Prostate gland (tissue), 2 donors: ENCODE measurements around the gene MAFF. TPM values are rescaled to one million over a fixed set of nuclear protein-coding genes. Genes with fewer than 3 reads are reported as not detected.
A peak's percentile ranks its signal among the peaks of the same experiment; 100 is the strongest.
"Not testable (repeated sequence)": the region's sequence is repeated elsewhere in the genome, so short reads cannot be mapped to it uniquely, and the experiment has no call there.

Source experiments
- DNase-seq: peaks from one replicate; pipeline ENCODE4 v3.0.0-alpha.2; 2019; ENCODE audit warnings: low spot score
- H3K27ac ChIP-seq, 2 donors: fragments of 200-600 bp; sonication (generic); 2 replicates each; pipeline ENCODE4 v1.5.1; 2017 to 2019
- H3K27me3 ChIP-seq: fragments of 200-600 bp; sonication (generic); replicated peaks from 2 replicates; pipeline ENCODE4 v1.5.1; 2019; ENCODE audit not compliant: insufficient read depth
- H3K36me3 ChIP-seq, 2 donors: fragments of 200-600 bp; sonication (generic); 1 replicate in 1 of 2; 2 replicates in 1 of 2; pipeline versions ENCODE4 v1.5.1 to v1.8.1; 2017 to 2019
- H3K4me1 ChIP-seq: fragments of 200-600 bp; sonication (generic); replicated peaks from 2 replicates; pipeline ENCODE4 v1.5.1; 2019
- H3K4me3 ChIP-seq, 2 donors: fragments of 200-600 bp; sonication (generic); 2 replicates each; pipeline ENCODE4 v1.5.1; 2017 to 2019
- H3K9me3 ChIP-seq: fragments of 200-600 bp; sonication (generic); 2 replicates; pipeline ENCODE4 v1.5.1; 2017
- POLR2A ChIP-seq: fragments of 450-650 bp; IDR thresholded peaks from one replicate; pipeline ENCODE4 v1.6.1; 2016; ENCODE audit warnings: antibody characterized with exemption, mild to moderate bottlenecking
- POLR2AphosphoS5 ChIP-seq: sonication (generic); formaldehyde crosslinking; IDR thresholded peaks from one replicate; pipeline ENCODE4 v1.6.1; 2017; ENCODE audit warnings: antibody characterized with exemption
- WGBS: methylation state at CpG from one replicate; pipeline ENCODE4 v1.1.5; 2018; 5-methylcytosine and 5-hydroxymethylcytosine counted together
- intact Hi-C: fragments of 100-400 bp; cut with DNase I; formaldehyde crosslinking; loops from one replicate; pipeline ENCODE4 v1.14.2; 2022
- total RNA-seq, 2 donors: library from RNA; depleted of rRNA; stranded (reverse); fragments of >200 nt; gene quantifications; one replicate each; pipeline ENCODE4 v1.1.0, GENCODE V29; 2016
- TF ChIP-seq, protein P1 (sequence below), 4 experiments: fragments of 200-600 bp in 2 of 4; fragments of 450-650 bp in 2 of 4; sonication (generic) in 2 of 4; IDR thresholded peaks; 1 replicate in 3 of 4; 2 replicates in 1 of 4; pipeline ENCODE4 v1.5.1; 2016 to 2019; ENCODE audit warnings: antibody characterized with exemption in 4 of 4, mild to moderate bottlenecking in 2 of 4, moderate library complexity in 2 of 4

MAFF gene
- 10 to 100 TPM; 23.6 to 26.0 TPM for total RNA-seq

DNA sequence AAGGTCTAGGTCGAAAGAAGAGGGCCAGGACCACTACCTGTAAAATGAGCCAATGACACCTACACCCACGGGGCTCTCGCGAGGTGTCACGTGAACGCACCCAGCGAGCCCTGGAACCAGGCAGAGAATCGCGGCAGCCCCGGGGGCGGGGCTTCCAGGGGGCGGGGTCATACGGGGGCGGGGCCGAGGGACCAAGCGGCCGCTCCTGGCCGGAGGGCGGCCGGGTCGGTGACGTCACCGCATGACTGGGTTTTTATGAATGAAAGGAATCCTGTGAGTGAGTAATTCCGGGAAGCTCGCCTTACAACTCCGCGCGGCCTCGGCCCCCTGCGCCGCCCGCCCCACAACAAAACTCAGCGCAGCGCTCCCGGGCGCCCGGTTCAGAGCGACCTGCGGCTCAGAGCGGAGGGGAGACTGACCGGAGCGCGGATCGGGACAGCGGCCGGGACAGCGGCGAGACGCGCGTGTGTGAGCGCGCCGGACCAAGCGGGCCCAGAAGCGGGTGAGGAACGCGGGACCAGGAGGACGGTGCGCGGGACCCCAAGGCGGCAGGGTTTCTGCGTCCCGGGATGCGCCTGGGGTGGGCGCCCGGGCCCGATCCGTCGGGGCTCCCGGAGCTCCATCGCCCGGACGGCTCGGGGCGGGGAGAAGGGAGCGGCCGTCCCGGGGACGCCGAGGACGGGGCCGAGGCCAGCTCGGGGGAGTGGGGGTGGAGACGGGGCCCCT lies at the start of gene MAFF:
TSS of gene MAFF (plus strand) at position 284 of the 726 bp plus-strand sequence. CDS start 11,860 bp downstream, outside the sequence.
- under 1% methylated on average over 73 of the region's 85 CpGs for WGBS

DNA sequence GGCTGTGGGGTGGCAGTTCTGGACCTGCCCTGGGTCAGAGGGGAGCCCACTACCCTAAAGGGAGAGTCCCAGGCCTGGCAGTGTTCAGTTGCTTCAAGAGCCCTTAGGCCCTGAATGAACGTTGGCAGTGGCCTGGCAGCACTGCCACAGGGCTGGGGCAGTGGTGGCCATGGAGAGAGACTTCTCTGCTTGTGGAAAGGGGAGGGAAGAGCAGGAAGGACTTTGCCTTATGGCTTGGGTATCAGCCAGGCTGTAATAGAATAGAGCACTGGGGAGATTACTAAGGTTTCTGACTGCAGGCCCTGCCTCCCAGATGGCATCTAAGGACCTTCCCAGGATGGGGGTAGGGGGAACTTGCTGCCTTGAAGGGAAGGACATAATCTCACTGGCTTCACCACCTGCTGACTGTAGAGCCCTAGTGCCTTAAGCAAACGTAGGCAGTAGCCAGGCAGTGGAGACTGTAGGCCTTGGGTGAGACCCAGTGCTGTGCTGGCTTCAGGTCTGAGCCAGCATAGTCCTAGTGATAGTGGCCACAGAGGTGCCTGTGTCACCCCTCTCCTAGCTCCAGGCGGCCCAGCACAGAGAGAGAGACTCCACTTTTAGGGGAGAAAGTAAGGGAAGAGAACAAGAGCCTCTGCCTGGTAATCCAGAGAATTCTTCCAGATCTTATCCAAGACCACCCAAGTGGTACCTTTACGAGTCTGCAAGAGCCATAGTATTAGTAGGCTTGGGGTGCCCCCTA lies 47.8 kb upstream of the MAFF start:
- Histone ChIP-seq H3K27ac (peak overlapping the region in 1 of 2 donors; percentile 14), H3K36me3 (no peaks in the 10 kb centered on the region), H3K4me1 (no peaks in the 10 kb centered on the region), H3K4me3 (no peak overlapping the region), H3K9me3 (no peaks in the 10 kb centered on the region), H3K27me3 (no peaks in the 10 kb centered on the region)
- TF ChIP-seq POLR2A (no peak), POLR2AphosphoS5 (no peak)
- TF ChIP-seq, protein P1, sequence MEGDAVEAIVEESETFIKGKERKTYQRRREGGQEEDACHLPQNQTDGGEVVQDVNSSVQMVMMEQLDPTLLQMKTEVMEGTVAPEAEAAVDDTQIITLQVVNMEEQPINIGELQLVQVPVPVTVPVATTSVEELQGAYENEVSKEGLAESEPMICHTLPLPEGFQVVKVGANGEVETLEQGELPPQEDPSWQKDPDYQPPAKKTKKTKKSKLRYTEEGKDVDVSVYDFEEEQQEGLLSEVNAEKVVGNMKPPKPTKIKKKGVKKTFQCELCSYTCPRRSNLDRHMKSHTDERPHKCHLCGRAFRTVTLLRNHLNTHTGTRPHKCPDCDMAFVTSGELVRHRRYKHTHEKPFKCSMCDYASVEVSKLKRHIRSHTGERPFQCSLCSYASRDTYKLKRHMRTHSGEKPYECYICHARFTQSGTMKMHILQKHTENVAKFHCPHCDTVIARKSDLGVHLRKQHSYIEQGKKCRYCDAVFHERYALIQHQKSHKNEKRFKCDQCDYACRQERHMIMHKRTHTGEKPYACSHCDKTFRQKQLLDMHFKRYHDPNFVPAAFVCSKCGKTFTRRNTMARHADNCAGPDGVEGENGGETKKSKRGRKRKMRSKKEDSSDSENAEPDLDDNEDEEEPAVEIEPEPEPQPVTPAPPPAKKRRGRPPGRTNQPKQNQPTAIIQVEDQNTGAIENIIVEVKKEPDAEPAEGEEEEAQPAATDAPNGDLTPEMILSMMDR (IDR thresholded peaks at IDR 0.05): no peak
- no peak for DNase-seq
- WGBS: 63% methylated on average over 4 of the region's 4 CpGs
- intact Hi-C loops: no loop called here

More for the DNA sequence above, at the start of gene MAFF:
- H3K27ac ChIP-seq: peak within 1 kb of the TSS; percentile 96 to 100
- intact Hi-C loops: loop anchor here (1.0 to 5.0 kb wide), 3 partner anchors 20 to 115 kb away; partner anchors contain the start of genes CSNK1E and TMEM184B
- no peaks in the 10 kb centered on the region for H3K4me1 ChIP-seq
- peak; percentile 98 for DNase-seq
- H3K36me3 ChIP-seq: no peaks in the 10 kb centered on the region
- peak within 1 kb of the TSS; percentile 53 to 84 for H3K4me3 ChIP-seq
- H3K9me3 ChIP-seq: no peaks in the 10 kb centered on the region
- no peaks in the 10 kb centered on the region for H3K27me3 ChIP-seq
- TF ChIP-seq POLR2A (peak; percentile 98), POLR2AphosphoS5 (peak; percentile 95)
- TF ChIP-seq, protein P1 (IDR thresholded peaks at IDR 0.05): peak in 1 of 4 experiments; percentile 3

DNA sequence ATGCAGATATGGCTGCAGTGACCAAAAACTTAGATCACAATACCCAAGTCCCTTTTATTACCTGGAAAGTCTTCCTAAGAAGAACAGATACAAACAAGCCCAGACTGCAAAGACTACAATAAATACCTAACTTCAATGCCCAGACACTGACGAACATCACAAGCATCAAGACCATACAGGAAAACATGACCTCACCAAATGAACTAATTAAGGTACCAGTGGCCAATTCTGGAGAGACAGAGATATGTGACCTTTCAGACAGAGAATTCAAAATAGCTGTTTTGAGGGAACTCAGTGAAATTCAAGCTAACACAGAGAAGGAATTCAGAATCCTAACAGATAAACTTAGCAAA lies 47.3 kb upstream of the MAFF start:
- DNase-seq, H3K4me1 ChIP-seq, H3K27ac ChIP-seq, H3K4me3 ChIP-seq, H3K9me3 ChIP-seq, H3K27me3 ChIP-seq, intact Hi-C loops, H3K36me3 ChIP-seq: not testable (repeated sequence)
- WGBS: 30% methylated on average over 1 of the region's 1 CpG

DNA sequence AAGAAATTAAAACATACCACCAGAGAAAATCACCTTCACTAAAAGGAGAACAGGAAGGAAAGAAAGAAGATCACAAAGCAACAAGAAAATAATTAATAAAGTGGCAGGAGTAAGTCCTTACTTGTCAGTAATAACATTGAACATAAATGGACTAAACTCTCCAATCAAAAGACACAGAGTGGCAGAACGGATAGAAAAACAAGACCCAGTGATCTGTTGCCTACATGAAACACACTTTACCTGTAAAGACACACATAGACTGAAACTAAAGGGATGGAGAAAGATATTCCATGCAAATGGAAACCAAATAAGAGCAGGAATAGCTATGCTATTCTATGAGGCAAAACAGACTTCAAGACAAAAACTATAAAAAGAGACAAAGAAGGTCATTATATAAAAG lies 46.1 kb upstream of the MAFF start:
- intact Hi-C loops: no loop called here
- no peaks in the 10 kb centered on the region for H3K9me3 ChIP-seq

More for the DNA sequence above, 46.1 kb upstream of the MAFF start:
- Histone ChIP-seq H3K4me3 (no peak overlapping the region), H3K27me3 (no peaks in the 10 kb centered on the region), H3K36me3 (no peaks in the 10 kb centered on the region), H3K27ac (no peak overlapping the region), H3K4me1 (no peaks in the 10 kb centered on the region)
- whole genome bisulfite sequencing: 92% methylated on average over 1 of the region's 1 CpG
- TF ChIP-seq, protein P1 (IDR thresholded peaks at IDR 0.05): no peak
- TF ChIP-seq POLR2A (no peak), POLR2AphosphoS5 (no peak)
- DNase-seq: no peak
